HepG2 (cell line): ENCODE results near the gene TPRG1L. TPM values are rescaled to one million over a fixed set of nuclear protein-coding genes. Genes with fewer than 3 reads are reported as not detected.

Experiments used
- ATAC-seq: fragments of 200-7000 bp; cut with Tn5 transposase; 3 replicates; pipeline ENCODE4 v1.9.1; 2020; ENCODE audit warnings: mild to moderate bottlenecking, moderate library complexity
- BruUV-seq: library from RNA; stranded (reverse); fragments of 400-500 nt; replicated peaks from 2 replicates; lab custom pipeline; 2021; lab: Mats Ljungman, UMichigan
- CTCF ChIA-PET: fragments of 300-600 bp; formaldehyde crosslinking; extraction: SDS; loops from one replicate; lab custom pipeline; 2021; ENCODE audit warnings: low total read pairs, inconsistent platforms, low intra/inter-chr PET ratio; lab: Yijun Ruan, JAX
- POLR2A ChIA-PET: fragments of 350-600 bp; sonication (Branson Sonifier 250); formaldehyde crosslinking; loops from one replicate; lab custom pipeline; 2020; ENCODE audit warnings: antibody characterized with exemption, inconsistent platforms; lab: Yijun Ruan, JAX
- DNase-seq: peaks from one replicate; pipeline ENCODE4 v3.0.0-alpha.2; 2015; ENCODE audit warnings: low spot score
- FAIRE-seq: peaks from 3 replicates; lab custom pipeline; 2011; peaks lifted over from hg19 to GRCh38; lab: Jason Lieb, UNC
- H2AFZ ChIP-seq: one replicate; pipeline ENCODE4 v1.6.1; 2011; ENCODE audit warnings: low read length, inconsistent platforms
- H3K27ac ChIP-seq: fragments of 300-600 bp; 3 replicates; pipeline ENCODE4 v1.8.0; 2011; ENCODE audit warnings: mixed run types, mild to moderate bottlenecking, mixed read lengths, low read length, inconsistent platforms; ENCODE audit not compliant: insufficient read depth; ENCODE audit errors: extremely low read length
- H3K27me3 ChIP-seq, 2 experiments: fragments of 200-600 bp in 1 of 2; 2 replicates in 1 of 2; 3 replicates in 1 of 2; pipeline versions ENCODE4 v1.6.0 to v1.8.0; 2011; ENCODE audit warnings: low read length in 2 of 2, mild to moderate bottlenecking in 2 of 2, moderate library complexity in 2 of 2, inconsistent platforms in 1 of 2; ENCODE audit not compliant: insufficient read depth in 2 of 2, control insufficient read depth in 1 of 2
- H3K36me3 ChIP-seq, 2 experiments: fragments of 200-600 bp in 1 of 2; replicated peaks in 1 of 2; 2 replicates in 1 of 2; 3 replicates in 1 of 2; pipeline versions ENCODE4 v1.5.1 to v1.8.0; 2011; ENCODE audit warnings: low read length in 2 of 2, inconsistent platforms in 1 of 2; ENCODE audit not compliant: insufficient read depth in 2 of 2, control insufficient read depth in 1 of 2
- H3K4me1 ChIP-seq: 2 replicates; pipeline ENCODE4 v1.5.1; 2012; ENCODE audit warnings: low read length, inconsistent platforms; ENCODE audit not compliant: insufficient read depth
- H3K4me2 ChIP-seq: 2 replicates; pipeline ENCODE4 v1.6.0; 2011; ENCODE audit warnings: low read depth, low read length, inconsistent platforms
- H3K4me3 ChIP-seq, 3 experiments: fragments of 200-600 bp in 1 of 3; sonication (generic), shearing (Covaris generic) in 1 of 3; replicated peaks in 1 of 3; 2 replicates each; pipeline ENCODE4 v1.5.1; 2011 to 2016; ENCODE audit warnings: low read length in 3 of 3, inconsistent platforms in 2 of 3, low read depth in 2 of 3, mild to moderate bottlenecking in 2 of 3, control low read depth in 1 of 3, mixed read lengths in 1 of 3; ENCODE audit not compliant: insufficient read depth in 1 of 3
- H3K79me2 ChIP-seq: one replicate; pipeline ENCODE4 v1.6.1; 2011; ENCODE audit warnings: low read length, inconsistent platforms; ENCODE audit not compliant: insufficient read depth
- H3K9ac ChIP-seq: 2 replicates; pipeline ENCODE4 v1.6.0; 2011; ENCODE audit warnings: mild to moderate bottlenecking, low read depth, low read length, inconsistent platforms; ENCODE audit not compliant: insufficient read depth
- H3K9me3 ChIP-seq: 2 replicates; pipeline ENCODE4 v1.5.1; 2012; ENCODE audit warnings: mild to moderate bottlenecking, low read length
- H4K20me1 ChIP-seq: 2 replicates; pipeline ENCODE4 v1.6.0; 2011; ENCODE audit warnings: inconsistent platforms, mild to moderate bottlenecking, low read length, moderate library complexity; ENCODE audit not compliant: insufficient read depth
- CBFB ChIP-seq: sonication (generic); formaldehyde crosslinking; IDR thresholded peaks from 2 replicates; pipeline ENCODE4 v1.4.0; 2020; ENCODE audit warnings: missing genetic modification reagents
- FOXC1 ChIP-seq: sonication (generic); formaldehyde crosslinking; IDR thresholded peaks from 2 replicates; pipeline ENCODE4 v1.8.0; 2022; ENCODE audit warnings: mild to moderate bottlenecking, missing genetic modification reagents, borderline replicate concordance
- HNRNPL ChIP-seq: fragments of 200-400 bp; formaldehyde crosslinking; IDR thresholded peaks from 2 replicates; pipeline ENCODE4 v1.6.1; 2017; ENCODE audit warnings: mild to moderate bottlenecking, low read depth, low read length
- KDM6A ChIP-seq: IDR thresholded peaks from 2 replicates; pipeline ENCODE4 v1.6.1; 2016; ENCODE audit warnings: low read depth
- KLF12 ChIP-seq: sonication (generic); formaldehyde crosslinking; IDR thresholded peaks from 2 replicates; pipeline ENCODE4 v1.4.0; 2020; ENCODE audit warnings: missing genetic modification reagents, borderline replicate concordance
- NCOA2 ChIP-seq: sonication (generic); formaldehyde crosslinking; IDR thresholded peaks from 2 replicates; pipeline ENCODE4 v1.8.0; 2022; ENCODE audit warnings: inconsistent platforms
- PAF1 ChIP-seq: IDR thresholded peaks from 2 replicates; pipeline ENCODE4 v1.6.1; 2016; ENCODE audit warnings: missing genetic modification reagents, missing compliant biosample characterization
- PAWR ChIP-seq: sonication (generic); formaldehyde crosslinking; IDR thresholded peaks from 2 replicates; pipeline ENCODE4 v1.4.0; 2020; ENCODE audit warnings: missing genetic modification reagents, mild to moderate bottlenecking, borderline replicate concordance
- PCBP1 ChIP-seq: fragments of 200-400 bp; formaldehyde crosslinking; IDR thresholded peaks from 2 replicates; pipeline ENCODE4 v1.6.1; 2017; ENCODE audit warnings: mild to moderate bottlenecking, low read depth, low read length, borderline replicate concordance
- POGZ ChIP-seq: sonication (generic); formaldehyde crosslinking; IDR thresholded peaks from 2 replicates; pipeline ENCODE4 v1.4.0; 2020; ENCODE audit warnings: mild to moderate bottlenecking, missing genetic modification reagents
- TRIM24 ChIP-seq: sonication (generic); formaldehyde crosslinking; IDR thresholded peaks from 2 replicates; pipeline ENCODE4 v1.8.0; 2022; ENCODE audit warnings: mild to moderate bottlenecking, missing genetic modification reagents
- WIZ ChIP-seq: sonication (generic); formaldehyde crosslinking; IDR thresholded peaks from 2 replicates; pipeline ENCODE4 v1.5.1; 2020; ENCODE audit warnings: mild to moderate bottlenecking, missing genetic modification reagents
- ZBTB7A ChIP-seq: sonication (generic); formaldehyde crosslinking; IDR thresholded peaks from 2 replicates; pipeline ENCODE4 v1.8.0; 2022; ENCODE audit warnings: mild to moderate bottlenecking, missing genetic modification reagents
- ZFP36L1 ChIP-seq: sonication (generic); formaldehyde crosslinking; IDR thresholded peaks from 2 replicates; pipeline ENCODE4 v1.8.0; 2022; ENCODE audit warnings: mild to moderate bottlenecking, missing genetic modification reagents, moderate library complexity
- ZNF12 ChIP-seq: sonication (generic); formaldehyde crosslinking; IDR thresholded peaks from 2 replicates; pipeline ENCODE4 v1.5.0; 2020; ENCODE audit warnings: missing genetic modification reagents
- ZNF292 ChIP-seq: sonication (generic); formaldehyde crosslinking; IDR thresholded peaks from 2 replicates; pipeline ENCODE4 v1.8.1; 2022; ENCODE audit warnings: mild to moderate bottlenecking, low read depth, missing genetic modification reagents, borderline replicate concordance
- ZNF776 ChIP-seq: sonication (generic); formaldehyde crosslinking; IDR thresholded peaks from 2 replicates; pipeline ENCODE4 v1.4.0; 2020; ENCODE audit warnings: mild to moderate bottlenecking, missing genetic modification reagents
- ZSCAN22 ChIP-seq: sonication (generic); formaldehyde crosslinking; IDR thresholded peaks from 2 replicates; pipeline ENCODE4 v1.4.0; 2020; ENCODE audit warnings: mild to moderate bottlenecking, missing genetic modification reagents
- WGBS: methylation state at CpG from one replicate; pipeline ENCODE4 v1.1.6; 2017; ENCODE audit warnings: low lambda C conversion rate; 5-methylcytosine and 5-hydroxymethylcytosine counted together
- in situ Hi-C: cut with HindIII; loops from 2 replicates; pipeline ENCODE4 v1.10.0; 2017; ENCODE audit warnings: low pct_unique_long_range_greater_than_20kb; ENCODE audit not compliant: extremely low pct_ligation_motif_present
- intact Hi-C: fragments of 100-400 bp; cut with micrococcal nuclease; formaldehyde crosslinking; loops from one replicate; pipeline ENCODE4 v1.10.0; 2022; ENCODE audit not compliant: unreplicated experiment
- polyA plus RNA-seq, 8 experiments: library from polyadenylated mRNA; depleted of rRNA in 3 of 8; stranded (reverse) in 7 of 8; unstranded in 1 of 8; fragments of >200 nt; fragmentation: Illumina TruSeq in 4 of 8; extraction: Trizol in 4 of 8; gene quantifications; 2 replicates each; pipeline versions ENCODE4 v1.2.1 to v1.2.3, GENCODE V29; 2011 to 2016; ENCODE audit warnings: low read depth in 4 of 8, missing spikeins in 1 of 8, mixed read lengths in 1 of 8; ENCODE audit not compliant: insufficient read depth in 1 of 8
- total RNA-seq, 5 experiments: library from RNA; depleted of rRNA; stranded (reverse); fragments of >200 nt; fragmentation: Illumina TruSeq; extraction: Trizol; gene quantifications; 2 replicates each; pipeline ENCODE4 v1.2.3, GENCODE V29; 2016; ENCODE audit warnings: low read depth in 1 of 5

The TPRG1L gene
- total and polyA plus RNA-seq, 2 of the 13 experiments (the other 11 are each of a cell fraction or from before 2014, with no cell fraction given), result 21.3 to 37.4 TPM

- no peak for FAIRE-seq
- POLR2A ChIA-PET, result no interaction called here
These were observed 11.7 kb downstream of the TPRG1L start for GRCh38 chr1:3636531-3636930.

GRCh38 chr1:3638027-3638426 is 13.2 kb downstream of the TPRG1L start:
- in situ Hi-C loops, result no loop called here
- H2AFZ ChIP-seq, result no peak overlapping the region
- H3K36me3 ChIP-seq, result peaks cover 16 to 51% of the 10 kb centered on the region in 2 experiments; a peak in 4 of 5 replicates
- ATAC-seq, result no peak
- no peak overlapping the region for H3K4me3 ChIP-seq
- TF ChIP-seq FOXC1, result no peak
- TF ChIP-seq HNRNPL, result no peak
- no peak for TF ChIP-seq PAF1 (CRISPR knock-in tag)
- TF ChIP-seq KLF12, result no peak
- TF ChIP-seq WIZ (CRISPR knock-in tag), result no peak
- no peak for TF ChIP-seq ZBTB7A
- no peak for TF ChIP-seq ZNF776 (CRISPR knock-in tag)
- no peak for TF ChIP-seq ZNF12
- TF ChIP-seq CBFB (CRISPR knock-in tag), result no peak
- TF ChIP-seq NCOA2 (CRISPR knock-in tag), result no peak
- intact Hi-C loops, result no loop called here
- no peak overlapping the region for H3K4me2 ChIP-seq
- CTCF ChIA-PET, result no interaction called here
- no peaks in the 10 kb centered on the region for H3K79me2 ChIP-seq
- 95% methylated on average over 11 of the region's 12 CpGs for WGBS
- no TSS peak for BruUV-seq
- no peaks in the 10 kb centered on the region for H3K9me3 ChIP-seq
- H3K27me3 ChIP-seq, result no peaks in the 10 kb centered on the region
- no peak for DNase-seq
- no peaks in the 10 kb centered on the region for H3K4me1 ChIP-seq
- no peak overlapping the region for H3K27ac ChIP-seq
- POLR2A ChIA-PET, result interaction anchor here (0.9 kb wide), 1 partner anchor 12 kb away, joined by 3 read pairs; no protein-coding TSS in a partner anchor
- no peak for FAIRE-seq
- H4K20me1 ChIP-seq, result no peaks in the 10 kb centered on the region
- H3K9ac ChIP-seq, result no peak overlapping the region

More at GRCh38 chr1:3636531-3636930, 11.7 kb downstream of the TPRG1L start:
- Histone ChIP-seq H3K79me2 (no peaks in the 10 kb centered on the region), H3K4me1 (no peaks in the 10 kb centered on the region), H3K4me3 (no peak overlapping the region), H3K27ac (no peak overlapping the region), H4K20me1 (no peaks in the 10 kb centered on the region), H3K9ac (no peak overlapping the region), H3K9me3 (no peaks in the 10 kb centered on the region), H3K27me3 (no peaks in the 10 kb centered on the region), H3K4me2 (no peak overlapping the region)
- intact Hi-C loops (no loop called here), in situ Hi-C loops (no loop called here)
- BruUV-seq, result no TSS peak
- 95% methylated on average over 11 of the region's 11 CpGs for whole genome bisulfite sequencing
- DNase-seq, result no peak
- no peak for ATAC-seq
- CTCF ChIA-PET, result no interaction called here
- TF ChIP-seq ZSCAN22 (CRISPR knock-in tag), result no peak
- TF ChIP-seq PAF1 (CRISPR knock-in tag), result no peak
- no peak for TF ChIP-seq TRIM24 (CRISPR knock-in tag)
- TF ChIP-seq PCBP1, result no peak
- no peak for TF ChIP-seq POGZ (CRISPR knock-in tag)
- no peak for TF ChIP-seq ZFP36L1 (CRISPR knock-in tag)
- TF ChIP-seq ZNF292, result no peak
- no peak for TF ChIP-seq KDM6A (CRISPR knock-in tag)
- no peak for TF ChIP-seq PAWR
- TF ChIP-seq, all 625 proteins: peak for 0
- Histone ChIP-seq H3K36me3 (peaks cover 15 to 54% of the 10 kb centered on the region in 2 experiments; a peak in 4 of 5 replicates), H2AFZ (no peak overlapping the region)
